Heart left ventricle (tissue), 13 donors: ENCODE results near the gene SMAD3.

Experiments used
- CTCF ChIP-seq, 12 donors: fragments of 200-600 bp; sonication (generic) in 4 of 12; IDR thresholded peaks; one replicate each; pipeline versions ENCODE4 v1.5.0 to v1.8.0; 2018 to 2022; ENCODE audit warnings: antibody characterized with exemption in 12 of 12, mild to moderate bottlenecking in 5 of 12
- POLR2A ChIP-seq, 2 donors: fragments of 450-650 bp; IDR thresholded peaks; one replicate each; pipeline ENCODE4 v1.6.1; 2017; ENCODE audit warnings: antibody characterized with exemption in 2 of 2, mild to moderate bottlenecking in 2 of 2, moderate library complexity in 2 of 2
- donor health status: ischemic (EF 13 %, LVEDD 7.1; RV severe dilation, severe dysfunction).
- donor health status: DM: no; HTN: yes; CAD: no.
- donor health status: DM: no; HTN: no; CAD: no.
- donor health status: ischemic (EF 25% LVEDD 6.9; RV normal size, moderate dysfunction).
- donor health status: ischemic (EF 25% LVEDD 5.7; RV mildly dilated, moderate dysfunction).
- donor health status: ischemic (EF 35%, LVEDD 5.7; RV mildly dilated, moderate dysfunction).
- donor health status: nonischemic (EF 11% LVEDD 7.7; RV severe dilation, severe dysfunction).
- donor health status: DM: yes; HTN: yes; CAD: no.
- donor health status: PGD.
- donor health status: ischemic (EF 29% LVEDD 5.4; RV normal size, mild dysfunction).
- donor health status: nonischemic (EF 23%, LVEDD 6.1; RV moderate dilation, normal function).

GRCh38 chr15:67086637-67086914 is 21.2 kb downstream of the SMAD3 start:
- TF ChIP-seq POLR2A (IDR thresholded peaks at IDR 0.05), result no peak
- no peak for TF ChIP-seq CTCF (IDR thresholded peaks at IDR 0.05)
